Stomach (tissue), 9 donors: ENCODE data around the gene PRKN. TPM values are rescaled to one million over a fixed set of nuclear protein-coding genes. Genes with fewer than 3 reads are reported as not detected.

Experiments used
- DNase-seq, 2 donors: peaks; one replicate each; pipeline versions ENCODE4 v3.0.0 to v3.0.0-alpha.2; 2013 to 2019
- H3K27ac ChIP-seq, 5 donors: fragments of 200-600 bp in 4 of 5; sonication (generic) in 4 of 5; one replicate each; pipeline ENCODE4 v1.5.1; 2013 to 2019; ENCODE audit warnings: mild to moderate bottlenecking in 1 of 5, moderate library complexity in 1 of 5
- H3K27me3 ChIP-seq, 3 donors: fragments of 200-600 bp; sonication (generic); one replicate each; pipeline ENCODE4 v1.5.1; 2017 to 2019; ENCODE audit warnings: mixed run types in 1 of 3
- H3K36me3 ChIP-seq, 4 donors: fragments of 200-600 bp; sonication (generic); 1 replicate in 3 of 4; 2 replicates in 1 of 4; pipeline ENCODE4 v1.5.1; 2016 to 2019
- H3K4me1 ChIP-seq, 4 donors: fragments of 200-600 bp; sonication (generic); one replicate each; pipeline ENCODE4 v1.5.1; 2016 to 2019
- H3K4me3 ChIP-seq, 4 donors: fragments of 200-600 bp; sonication (generic) in 3 of 4; one replicate each; pipeline ENCODE4 v1.5.1; 2016 to 2019; ENCODE audit warnings: mild to moderate bottlenecking in 1 of 4
- H3K9me3 ChIP-seq, 4 donors: fragments of 200-600 bp; sonication (generic); one replicate each; pipeline ENCODE4 v1.5.1; 2016 to 2019
- EP300 ChIP-seq: sonication (generic); formaldehyde crosslinking; IDR thresholded peaks from one replicate; pipeline ENCODE4 v1.6.1; 2017; ENCODE audit warnings: antibody characterized with exemption
- POLR2A ChIP-seq, 4 donors: fragments of 450-650 bp; IDR thresholded peaks; one replicate each; pipeline ENCODE4 v1.6.1; 2016; ENCODE audit warnings: antibody characterized with exemption in 4 of 4, control low read depth in 2 of 4, mild to moderate bottlenecking in 1 of 4, moderate library complexity in 1 of 4
- POLR2AphosphoS5 ChIP-seq, 3 donors: sonication (generic); formaldehyde crosslinking; IDR thresholded peaks; one replicate each; pipeline ENCODE4 v1.6.1; 2016; ENCODE audit warnings: antibody characterized with exemption in 3 of 3
- WGBS, 5 donors: extraction: QIAGEN DNeasy Blood & Tissue Kit in 3 of 5; methylation state at CpG; one replicate each; pipeline versions ENCODE4 v1.1.5 to v1.1.7; 2013 to 2018; 5-methylcytosine and 5-hydroxymethylcytosine counted together
- intact Hi-C: fragments of 100-400 bp; cut with DNase I; formaldehyde crosslinking; loops from one replicate; pipeline ENCODE4 v1.15.1; 2023; ENCODE audit warnings: low total_unique reads
- polyA plus RNA-seq, 3 donors: library from polyadenylated mRNA; stranded (reverse); fragments of 200-250 nt; gene quantifications; one replicate each; pipeline ENCODE4 v1.2.3, GENCODE V29; 2013
- total RNA-seq, 5 donors: library from RNA; depleted of rRNA; stranded (reverse); fragments of >200 nt; gene quantifications; one replicate each; pipeline versions ENCODE4 v1.1.0 to v1.2.3, GENCODE V29; 2014 to 2016
- TF ChIP-seq, protein P1 (sequence below), 7 experiments: fragments of 450-650 bp in 4 of 7; fragments of 200-600 bp in 3 of 7; sonication (generic) in 3 of 7; IDR thresholded peaks; one replicate each; pipeline ENCODE4 v1.5.1; 2016 to 2019; ENCODE audit warnings: antibody characterized with exemption in 7 of 7, control low read depth in 2 of 7, mild to moderate bottlenecking in 1 of 7
- donor health status: healthy with polysubstance abuse.
- donor health status: Bipolar disorder and iron deficiency.
- donor health status: healthy.

PRKN gene
- total and polyA plus RNA-seq, 8 donors = 0.68 to 19.8 (median 9.5) TPM

DNA sequence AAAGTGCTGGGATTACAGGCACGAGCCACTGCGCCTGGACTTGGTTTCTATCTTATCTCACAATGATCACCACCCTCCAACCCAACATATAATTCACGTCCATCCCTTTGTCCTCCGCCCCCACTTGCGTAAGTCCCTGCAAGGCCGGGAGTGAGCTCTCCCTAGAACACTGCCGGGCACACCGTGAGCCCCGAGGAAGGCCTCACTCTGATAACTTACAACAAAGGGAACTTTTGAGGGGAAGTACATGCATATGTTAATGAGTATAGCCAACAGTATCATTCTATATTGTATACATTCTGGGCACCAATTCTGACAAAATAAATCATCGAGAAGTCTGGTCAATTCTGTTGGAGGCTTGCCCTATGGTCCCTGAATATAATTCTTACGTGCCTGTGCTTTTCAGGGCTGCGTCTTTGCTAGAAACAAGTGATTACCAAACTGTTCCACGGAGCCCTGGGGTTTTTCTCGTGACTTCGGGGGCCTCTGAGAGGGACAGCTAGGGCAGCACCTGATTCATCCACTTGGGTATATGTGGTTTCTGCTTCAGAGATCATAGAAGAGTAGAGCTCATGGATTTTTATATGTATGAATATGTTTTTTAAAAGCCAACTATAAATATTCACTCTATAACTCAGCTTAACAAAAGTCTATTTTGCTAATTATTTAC lies 983.9 kb downstream of the PRKN start:
- 89 to 95% (median 91%) methylated on average over 15 of the region's 15 CpGs for WGBS, 5 donors
- intact Hi-C loops = no loop called here
- no peak overlapping the region for H3K4me3 ChIP-seq
- no peak for DNase-seq
- no peaks in the 10 kb centered on the region for H3K27me3 ChIP-seq
- no peaks in the 10 kb centered on the region for H3K9me3 ChIP-seq
- TF ChIP-seq POLR2A (IDR thresholded peaks at IDR 0.05) (no peak), EP300 (no peak), POLR2AphosphoS5 (IDR thresholded peaks at IDR 0.05) (no peak)
- TF ChIP-seq, protein P1, sequence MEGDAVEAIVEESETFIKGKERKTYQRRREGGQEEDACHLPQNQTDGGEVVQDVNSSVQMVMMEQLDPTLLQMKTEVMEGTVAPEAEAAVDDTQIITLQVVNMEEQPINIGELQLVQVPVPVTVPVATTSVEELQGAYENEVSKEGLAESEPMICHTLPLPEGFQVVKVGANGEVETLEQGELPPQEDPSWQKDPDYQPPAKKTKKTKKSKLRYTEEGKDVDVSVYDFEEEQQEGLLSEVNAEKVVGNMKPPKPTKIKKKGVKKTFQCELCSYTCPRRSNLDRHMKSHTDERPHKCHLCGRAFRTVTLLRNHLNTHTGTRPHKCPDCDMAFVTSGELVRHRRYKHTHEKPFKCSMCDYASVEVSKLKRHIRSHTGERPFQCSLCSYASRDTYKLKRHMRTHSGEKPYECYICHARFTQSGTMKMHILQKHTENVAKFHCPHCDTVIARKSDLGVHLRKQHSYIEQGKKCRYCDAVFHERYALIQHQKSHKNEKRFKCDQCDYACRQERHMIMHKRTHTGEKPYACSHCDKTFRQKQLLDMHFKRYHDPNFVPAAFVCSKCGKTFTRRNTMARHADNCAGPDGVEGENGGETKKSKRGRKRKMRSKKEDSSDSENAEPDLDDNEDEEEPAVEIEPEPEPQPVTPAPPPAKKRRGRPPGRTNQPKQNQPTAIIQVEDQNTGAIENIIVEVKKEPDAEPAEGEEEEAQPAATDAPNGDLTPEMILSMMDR (IDR thresholded peaks at IDR 0.05) = no peak
- no peaks in the 10 kb centered on the region for H3K36me3 ChIP-seq
- H3K4me1 ChIP-seq = no peaks in the 10 kb centered on the region
- no peak overlapping the region for H3K27ac ChIP-seq

DNA sequence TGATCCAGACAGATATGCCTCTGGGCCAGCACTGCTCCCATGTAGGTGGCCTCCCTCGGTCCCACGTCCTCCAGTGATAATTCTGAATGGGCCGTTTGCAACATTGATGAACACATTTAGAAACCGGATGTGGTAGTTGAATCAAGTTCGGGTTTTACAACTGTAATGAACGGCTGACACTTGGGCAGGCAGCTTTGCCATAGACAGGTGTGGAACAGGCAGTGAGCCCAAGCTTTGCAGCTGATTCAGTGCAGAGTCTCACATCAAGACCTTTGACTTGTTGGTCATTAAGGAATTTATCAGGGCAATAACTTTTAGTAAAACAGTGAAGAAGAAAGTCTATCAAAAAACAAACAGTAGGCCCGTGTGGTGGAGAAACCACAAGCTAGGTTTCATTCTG lies 987.1 kb downstream of the PRKN start:
- no peak for DNase-seq
- no peak overlapping the region for H3K4me3 ChIP-seq
- no peaks in the 10 kb centered on the region for H3K4me1 ChIP-seq
- TF ChIP-seq POLR2A (IDR thresholded peaks at IDR 0.05) (no peak), POLR2AphosphoS5 (IDR thresholded peaks at IDR 0.05) (no peak), EP300 (no peak)
- no peaks in the 10 kb centered on the region for H3K36me3 ChIP-seq
- H3K9me3 ChIP-seq = no peaks in the 10 kb centered on the region
- intact Hi-C loops = no loop called here
- H3K27me3 ChIP-seq = no peaks in the 10 kb centered on the region
- 50 to 77% (median 63%) methylated on average over 7 of the region's 7 CpGs for WGBS, 5 donors
- H3K27ac ChIP-seq = no peak overlapping the region

DNA sequence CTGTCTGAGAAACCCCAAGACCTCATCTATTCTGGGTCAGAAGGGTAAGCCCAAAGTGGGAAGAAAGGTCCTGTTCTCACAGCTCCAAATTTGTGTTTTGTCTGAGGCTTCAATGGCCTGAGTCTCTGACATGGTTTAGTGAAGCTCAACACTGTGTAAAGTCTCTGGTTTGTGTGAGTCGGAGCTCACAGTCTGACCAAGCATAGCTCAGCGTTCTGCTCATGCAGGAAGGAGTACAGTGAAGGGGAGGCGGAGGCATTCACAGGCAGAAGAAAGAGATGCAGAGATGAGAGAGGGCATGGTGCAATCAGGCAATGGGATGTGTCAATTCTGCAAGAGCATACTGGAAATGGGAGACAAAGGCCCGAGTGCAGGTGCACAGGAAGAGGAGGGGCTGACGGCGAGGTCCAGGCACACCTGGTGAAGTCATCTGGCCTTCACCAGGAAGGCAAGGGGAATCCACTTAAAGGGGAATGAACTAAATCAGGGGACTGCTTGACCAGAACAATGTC lies 990.7 kb downstream of the PRKN start:
- intact Hi-C loops = no loop called here
- no peaks in the 10 kb centered on the region for H3K27me3 ChIP-seq
- H3K27ac ChIP-seq = no peak overlapping the region
- TF ChIP-seq POLR2A (IDR thresholded peaks at IDR 0.05) = no peak
- no peak for TF ChIP-seq POLR2AphosphoS5 (IDR thresholded peaks at IDR 0.05)
- TF ChIP-seq, protein P1 (IDR thresholded peaks at IDR 0.05) = no peak
- no peak for TF ChIP-seq EP300
- no peak overlapping the region for H3K4me3 ChIP-seq
- H3K9me3 ChIP-seq = no peaks in the 10 kb centered on the region
- WGBS, 5 donors = 48 to 79% (median 58%) methylated on average over 6 of the region's 6 CpGs
- H3K36me3 ChIP-seq = no peaks in the 10 kb centered on the region
- no peaks in the 10 kb centered on the region for H3K4me1 ChIP-seq
- DNase-seq = no peak

DNA sequence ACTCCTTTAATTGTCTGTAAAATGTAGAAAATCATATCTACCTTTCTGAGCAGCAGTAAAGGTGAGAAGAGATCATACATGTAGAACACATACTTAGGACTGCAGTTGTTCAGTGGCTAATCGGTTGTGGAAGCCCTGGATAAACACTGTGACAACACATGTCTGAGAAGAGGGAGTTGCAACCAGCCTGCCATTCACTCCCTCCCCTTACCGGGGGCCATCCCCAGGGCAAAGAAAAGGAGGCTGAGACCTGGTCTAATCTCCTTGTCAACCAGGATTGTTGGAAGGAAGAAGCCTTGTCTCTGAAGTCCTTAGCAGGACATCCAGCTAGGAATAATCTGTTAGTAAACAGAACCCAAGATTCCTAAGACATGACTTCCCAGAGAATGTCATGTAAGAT lies 991.2 kb downstream of the PRKN start:
- DNase-seq = no peak
- no peaks in the 10 kb centered on the region for H3K4me1 ChIP-seq
- no peak overlapping the region for H3K27ac ChIP-seq
- 17 to 59% (median 33%) methylated on average over 2 of the region's 2 CpGs for WGBS, 5 donors
- H3K27me3 ChIP-seq = no peaks in the 10 kb centered on the region
- no peaks in the 10 kb centered on the region for H3K9me3 ChIP-seq
- H3K36me3 ChIP-seq = no peaks in the 10 kb centered on the region
- no peak overlapping the region for H3K4me3 ChIP-seq
- no peak for TF ChIP-seq EP300
- TF ChIP-seq, protein P1 (IDR thresholded peaks at IDR 0.05) = no peak
- TF ChIP-seq POLR2A (IDR thresholded peaks at IDR 0.05) = no peak
- TF ChIP-seq POLR2AphosphoS5 (IDR thresholded peaks at IDR 0.05) = no peak
- intact Hi-C loops = no loop called here

DNA sequence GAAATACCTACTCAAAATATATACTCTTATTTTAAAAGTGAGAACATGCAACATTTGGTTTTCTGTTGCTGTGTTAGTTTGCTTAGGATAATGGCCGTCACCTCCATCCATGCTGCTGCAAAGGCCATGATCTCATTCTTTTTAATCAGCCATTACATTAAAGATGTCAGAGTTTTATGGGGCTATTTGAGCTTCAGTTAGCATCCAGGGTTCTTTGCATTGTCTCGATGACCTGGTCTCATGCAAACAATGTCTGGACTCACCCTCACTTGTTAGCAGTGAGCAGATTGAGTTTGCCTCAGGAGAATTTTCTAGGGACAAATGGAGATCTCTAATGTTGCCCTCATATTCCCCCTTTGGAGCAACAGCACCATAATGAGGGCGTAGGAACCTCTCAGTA lies 995.0 kb downstream of the PRKN start:
- 74 to 85% (median 77%) methylated on average over 3 of the region's 3 CpGs for WGBS, 5 donors
- TF ChIP-seq EP300 = no peak
- no peak for TF ChIP-seq POLR2A (IDR thresholded peaks at IDR 0.05)
- TF ChIP-seq, protein P1 (IDR thresholded peaks at IDR 0.05) = no peak
- no peak for TF ChIP-seq POLR2AphosphoS5 (IDR thresholded peaks at IDR 0.05)
- intact Hi-C loops = no loop called here
- no peak overlapping the region for H3K27ac ChIP-seq
- no peak for DNase-seq
- H3K27me3 ChIP-seq = no peaks in the 10 kb centered on the region
- H3K4me1 ChIP-seq = no peaks in the 10 kb centered on the region
- H3K36me3 ChIP-seq = no peaks in the 10 kb centered on the region
- peaks cover 0 to 5% (median 0%) of the 10 kb centered on the region in 4 donors for H3K9me3 ChIP-seq
- H3K4me3 ChIP-seq = no peak overlapping the region
